Epithelial cell of umbilical artery (primary cell): Measurements from ENCODE around the gene HES3. TPM values are rescaled to one million over a fixed set of nuclear protein-coding genes. Genes with fewer than 3 reads are reported as not detected.

Experiments used
- total RNA-seq: library from RNA; depleted of rRNA; stranded (reverse); fragments of >200 nt; gene quantifications from 2 replicates; pipeline ENCODE4 v1.2.3, GENCODE V29; 2014

HES3 gene
- not detected in 2 replicates for total RNA-seq

GRCh38 chr1:6243993-6244392, at the start of gene HES3:
Gene HES3 (plus strand): TSS chr1:6244179. CDS start chr1:6244366, 187 bp downstream.

GRCh38 chr1:6199298-6200187, 44.4 kb upstream of the HES3 start, which contains the start of gene RPL22:
Gene RPL22 (minus strand): TSS chr1:6199595. CDS start chr1:6199573, 22 bp downstream.

GRCh38 chr1:6205849-6206519, 38.0 kb upstream of the HES3 start, which contains the start of gene RNF207:
Gene RNF207 (plus strand): TSS chr1:6206119. CDS start chr1:6206536, 417 bp downstream.

GRCh38 chr1:6260961-6261614, 17.1 kb downstream of the HES3 start, which contains the start of gene GPR153:
Gene GPR153 (minus strand): TSS chr1:6261098. CDS start chr1:6254905, 6,193 bp downstream.

Other genes starting within 250 kb of the HES3 start
- 2.4 and 2.9 TPM in 2 replicates for gene KCNAB2, start 198.3 kb upstream of the HES3 start, total RNA-seq
- under 0.01 TPM in 1 of 2 replicates, not detected in the other for gene CHD5, start 63.9 kb upstream of the HES3 start, total RNA-seq
- gene RPL22, start 44.6 kb upstream of the HES3 start, total RNA-seq: 106 and 166 TPM in 2 replicates
- 5.2 and 9.4 TPM in 2 replicates for gene RNF207, start 38.1 kb upstream of the HES3 start, total RNA-seq
- gene ICMT, start 8.2 kb upstream of the HES3 start, total RNA-seq: 72.1 and 81.8 TPM in 2 replicates
- 1.4 and 1.9 TPM in 2 replicates for gene GPR153, start 16.9 kb downstream of the HES3 start, total RNA-seq
- 48.2 and 52.6 TPM in 2 replicates for gene ACOT7, start 149.6 kb downstream of the HES3 start, total RNA-seq
- 10.0 and 59.4 TPM in 2 replicates for gene HES2, start 175.7 kb downstream of the HES3 start, total RNA-seq
- 0.30 and 1.3 TPM in 2 replicates for gene ESPN, start 180.6 kb downstream of the HES3 start, total RNA-seq
- 9.7 and 11.4 TPM in 2 replicates for gene TNFRSF25, start 222.0 kb downstream of the HES3 start, total RNA-seq
- 26.4 and 36.4 TPM in 2 replicates for gene PLEKHG5, start 247.5 kb downstream of the HES3 start, total RNA-seq